GM19099 (cell line): ENCODE measurements around the gene ROPN1L.

ENCODE experiments used
- POLR2A ChIP-seq: IDR thresholded peaks from 3 replicates; pipeline ENCODE4 v1.6.1; 2011; ENCODE audit warnings: low read depth; ENCODE audit not compliant: insufficient read length; ENCODE audit errors: extremely low read depth

Gene ROPN1L

GRCh38 chr5:10493884-10494283 lies 52.2 kb downstream of the ROPN1L start:
- TF ChIP-seq POLR2A, result no peak

GRCh38 chr5:10497554-10497953 lies 55.9 kb downstream of the ROPN1L start:
- no peak for TF ChIP-seq POLR2A

GRCh38 chr5:10498350-10498749 lies 56.7 kb downstream of the ROPN1L start:
- no peak for TF ChIP-seq POLR2A

- no peak for TF ChIP-seq POLR2A
These were observed 57.4 kb downstream of the ROPN1L start for GRCh38 chr5:10499066-10499465.

- no peak for TF ChIP-seq POLR2A
These were observed 58.1 kb downstream of the ROPN1L start for GRCh38 chr5:10499776-10500175.

GRCh38 chr5:10500669-10501068 lies 59.0 kb downstream of the ROPN1L start:
- no peak for TF ChIP-seq POLR2A

GRCh38 chr5:10501554-10502075 lies 59.9 kb downstream of the ROPN1L start:
- no peak for TF ChIP-seq POLR2A

GRCh38 chr5:10502130-10502529 lies 60.5 kb downstream of the ROPN1L start:
- TF ChIP-seq POLR2A, result no peak

- no peak for TF ChIP-seq POLR2A
These were observed 60.9 kb downstream of the ROPN1L start for GRCh38 chr5:10502578-10502977.

GRCh38 chr5:10503321-10503720 lies 61.6 kb downstream of the ROPN1L start:
- no peak for TF ChIP-seq POLR2A

- no peak for TF ChIP-seq POLR2A
These were observed 62.5 kb downstream of the ROPN1L start for GRCh38 chr5:10503997-10504793.

- TF ChIP-seq POLR2A, result no peak
These were observed 63.9 kb downstream of the ROPN1L start for GRCh38 chr5:10505517-10506095.

GRCh38 chr5:10506535-10506934 lies 64.9 kb downstream of the ROPN1L start:
- TF ChIP-seq POLR2A, result no peak

- TF ChIP-seq POLR2A, result no peak
These were observed 66.0 kb downstream of the ROPN1L start for GRCh38 chr5:10507575-10508096.

- TF ChIP-seq POLR2A, result no peak
These were observed 67.9 kb downstream of the ROPN1L start for GRCh38 chr5:10509575-10509974.
